ENCODE results near the gene WDR77. TPM values are rescaled to one million over a fixed set of nuclear protein-coding genes. Genes with fewer than 3 reads are reported as not detected.

Gene WDR77
- total and polyA plus RNA-seq, 9 of the 15 experiments (the other 6 are each of a cell fraction or from before 2014, with no cell fraction given), result 20.6 to 160 (median 75.3) TPM

DNA sequence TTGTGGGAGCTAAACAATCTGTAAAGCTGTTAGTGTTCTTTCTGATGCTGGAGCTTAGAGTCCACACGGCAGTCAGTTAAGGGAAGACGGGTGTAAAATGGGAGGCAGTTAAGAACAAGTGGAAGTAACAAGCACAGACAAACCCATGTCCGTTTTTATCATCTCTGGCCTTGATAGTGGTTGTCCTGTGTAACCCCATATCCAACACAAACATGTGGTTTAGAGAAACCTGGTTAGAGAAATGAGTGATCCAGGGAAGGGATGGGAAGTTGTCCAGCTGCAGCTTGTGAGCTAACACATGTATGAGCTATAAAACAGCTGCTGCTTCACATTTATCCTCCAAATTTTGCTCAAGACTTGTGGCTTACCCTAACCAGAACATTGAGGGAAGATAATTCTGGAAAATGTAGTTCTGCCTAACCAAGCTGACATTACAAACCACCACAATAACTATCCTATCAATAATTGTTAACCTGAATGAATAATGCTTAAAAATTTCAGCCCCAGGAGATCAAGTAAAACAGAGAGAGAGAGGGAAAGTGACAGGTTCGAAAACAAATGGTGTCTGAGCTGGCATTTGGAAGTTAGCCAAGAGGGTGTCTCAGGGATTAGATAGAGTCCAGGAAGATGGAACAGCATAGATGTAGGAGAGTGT, 14.1 kb upstream of the WDR77 start:
- WGBS (ENCODE audit: insufficient coverage, low coverage, missing lambda C conversion rate), result 7% methylated on average over 4 of the region's 4 CpGs
- Histone ChIP-seq H3K9ac (ENCODE audit: insufficient read depth in 1 of 2, low read depth in 2 of 2, low read length in 2 of 2) (no peak overlapping the region), H3K9me1 (ENCODE audit: control insufficient read depth, insufficient read depth, low read length) (no peaks in the 10 kb centered on the region), H3K27me3 (ENCODE audit: control insufficient read depth in 2 of 2, insufficient read depth in 2 of 2, low read length in 2 of 2) (no peaks in the 10 kb centered on the region), H3K4me1 (replicated peaks in 1 of 2; ENCODE audit: control insufficient read depth in 2 of 2, insufficient read depth in 2 of 2, low read length in 2 of 2) (peaks cover 7 to 29% of the 10 kb centered on the region in 2 experiments; a peak in 4 of 5 replicates), H2AFZ (ENCODE audit: low read depth, low read length) (no peak overlapping the region), H3K4me2 (ENCODE audit: insufficient read depth, low read length) (peak overlapping the region; percentile 27), H3K36me3 (ENCODE audit: control insufficient read depth, insufficient read depth, low read length) (peaks cover 52% of the 10 kb centered on the region), H3K9me3 (replicated peaks; ENCODE audit: control insufficient read depth, insufficient read depth, low read depth, low read length) (no peaks in the 10 kb centered on the region), H3K27ac (ENCODE audit: extremely low read depth, low read depth, low read length) (peak overlapping the region; percentile 59), H3K4me3 (no peak overlapping the region), H3K79me2 (ENCODE audit: control insufficient read depth, insufficient read depth, low read length) (peaks cover 6% of the 10 kb centered on the region; the same call in 1 of the 3 replicates), H4K20me1 (replicated peaks; ENCODE audit: control insufficient read depth, insufficient read depth, low read length) (no peaks in the 10 kb centered on the region)
- no TSS peak for BruUV-seq (replicated peaks)
- in situ Hi-C loops (cut with MboI) (no loop called here), intact Hi-C loops (cut with micrococcal nuclease) (no loop called here)
- peak; percentile 69 for ATAC-seq
- FAIRE-seq, result peak; percentile 65
- ChIA-PET CTCF (ENCODE audit: low intra/inter-chr PET ratio) (no interaction called here), POLR2A (interaction anchor here (0.6 to 3.7 kb wide), 9 partner anchors 9 to 849 kb away, joined by 3 to 30 read pairs (median 3); partner anchors contain the start of genes ATP5PB and WDR77)
- peak in 3 of 4 experiments; percentile 31 to 79 (median 63) for DNase-seq (ENCODE audit: extremely low read depth in 1 of 4, low spot score in 3 of 4)
- TF ChIP-seq ZFP30 (CRISPR knock-in tag; IDR thresholded peaks at IDR 0.05; ENCODE audit: borderline replicate concordance) (no peak), HNRNPK (IDR thresholded peaks at IDR 0.05; ENCODE audit: low read depth, low read length, poor library complexity, severe bottlenecking) (no peak), MXI1 (IDR thresholded peaks at IDR 0.05; ENCODE audit: low read depth, low read length) (no peak), MTA3 (IDR thresholded peaks at IDR 0.05; ENCODE audit: borderline replicate concordance) (0 out of 2 replicates have a peak, but pooled peaks have one; percentile 16), CREM (IDR thresholded peaks at IDR 0.05; ENCODE audit: low read depth) (no peak), KDM5B (IDR thresholded peaks at IDR 0.05; ENCODE audit: insufficient replicate concordance, low read depth, low read length) (no peak), FOSL1 (tag; conservative IDR thresholded peaks at IDR 0.05) (peak; percentile 90), SAP30 (IDR thresholded peaks at IDR 0.05; ENCODE audit: borderline replicate concordance, insufficient read depth, low read depth, low read length, poor library complexity, severe bottlenecking) (no peak), YBX1 (IDR thresholded peaks at IDR 0.05) (no peak), ZNF644 (tag; IDR thresholded peaks at IDR 0.05; ENCODE audit: low read depth) (no peak), ZNF274 (IDR thresholded peaks at IDR 0.05; ENCODE audit: borderline replicate concordance, low read depth, low read length) (no peak), JUN (IDR thresholded peaks at IDR 0.05; ENCODE audit: borderline replicate concordance, low read depth, low read length) (no peak), JUN (CRISPR knock-in tag; IDR thresholded peaks at IDR 0.05; ENCODE audit: borderline replicate concordance) (no peak)
- TF ChIP-seq, protein P1, sequence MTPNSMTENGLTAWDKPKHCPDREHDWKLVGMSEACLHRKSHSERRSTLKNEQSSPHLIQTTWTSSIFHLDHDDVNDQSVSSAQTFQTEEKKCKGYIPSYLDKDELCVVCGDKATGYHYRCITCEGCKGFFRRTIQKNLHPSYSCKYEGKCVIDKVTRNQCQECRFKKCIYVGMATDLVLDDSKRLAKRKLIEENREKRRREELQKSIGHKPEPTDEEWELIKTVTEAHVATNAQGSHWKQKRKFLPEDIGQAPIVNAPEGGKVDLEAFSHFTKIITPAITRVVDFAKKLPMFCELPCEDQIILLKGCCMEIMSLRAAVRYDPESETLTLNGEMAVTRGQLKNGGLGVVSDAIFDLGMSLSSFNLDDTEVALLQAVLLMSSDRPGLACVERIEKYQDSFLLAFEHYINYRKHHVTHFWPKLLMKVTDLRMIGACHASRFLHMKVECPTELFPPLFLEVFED (CRISPR knock-in tag; conservative IDR thresholded peaks at IDR 0.05), result no peak
- TF ChIP-seq, protein P2, sequence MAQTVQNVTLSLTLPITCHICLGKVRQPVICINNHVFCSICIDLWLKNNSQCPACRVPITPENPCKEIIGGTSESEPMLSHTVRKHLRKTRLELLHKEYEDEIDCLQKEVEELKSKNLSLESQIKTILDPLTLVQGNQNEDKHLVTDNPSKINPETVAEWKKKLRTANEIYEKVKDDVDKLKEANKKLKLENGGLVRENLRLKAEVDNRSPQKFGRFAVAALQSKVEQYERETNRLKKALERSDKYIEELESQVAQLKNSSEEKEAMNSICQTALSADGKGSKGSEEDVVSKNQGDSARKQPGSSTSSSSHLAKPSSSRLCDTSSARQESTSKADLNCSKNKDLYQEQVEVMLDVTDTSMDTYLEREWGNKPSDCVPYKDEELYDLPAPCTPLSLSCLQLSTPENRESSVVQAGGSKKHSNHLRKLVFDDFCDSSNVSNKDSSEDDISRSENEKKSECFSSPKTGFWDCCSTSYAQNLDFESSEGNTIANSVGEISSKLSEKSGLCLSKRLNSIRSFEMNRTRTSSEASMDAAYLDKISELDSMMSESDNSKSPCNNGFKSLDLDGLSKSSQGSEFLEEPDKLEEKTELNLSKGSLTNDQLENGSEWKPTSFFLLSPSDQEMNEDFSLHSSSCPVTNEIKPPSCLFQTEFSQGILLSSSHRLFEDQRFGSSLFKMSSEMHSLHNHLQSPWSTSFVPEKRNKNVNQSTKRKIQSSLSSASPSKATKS (CRISPR knock-in tag; IDR thresholded peaks at IDR 0.05), result no peak
- TF ChIP-seq, protein P3, sequence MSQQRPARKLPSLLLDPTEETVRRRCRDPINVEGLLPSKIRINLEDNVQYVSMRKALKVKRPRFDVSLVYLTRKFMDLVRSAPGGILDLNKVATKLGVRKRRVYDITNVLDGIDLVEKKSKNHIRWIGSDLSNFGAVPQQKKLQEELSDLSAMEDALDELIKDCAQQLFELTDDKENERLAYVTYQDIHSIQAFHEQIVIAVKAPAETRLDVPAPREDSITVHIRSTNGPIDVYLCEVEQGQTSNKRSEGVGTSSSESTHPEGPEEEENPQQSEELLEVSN (IDR thresholded peaks at IDR 0.05; ENCODE audit: borderline replicate concordance in 1 of 2, extremely low read depth in 1 of 2, insufficient read depth in 1 of 2, insufficient read length in 1 of 2, low read depth in 1 of 2, low read length in 1 of 2, poor library complexity in 1 of 2, severe bottlenecking in 1 of 2), result no peak
